ENCODE results near the gene HELZ. TPM values are rescaled to one million over a fixed set of nuclear protein-coding genes. Genes with fewer than 3 reads are reported as not detected.

Gene HELZ
- total RNA-seq, 1 donor from 2014 or later, result 71.0 TPM

- no peak overlapping the region for H3K4me3 Mint-ChIP-seq (ENCODE audit: low read depth)
- no peak for TF ChIP-seq CTCF (IDR thresholded peaks at IDR 0.05; ENCODE audit: unreplicated experiment)
- no peak overlapping the region for H3K27ac Mint-ChIP-seq
- H3K9me3 Mint-ChIP-seq (ENCODE audit: low read depth), result peaks cover 5% of the 10 kb centered on the region
- H3K4me1 Mint-ChIP-seq (ENCODE audit: low read depth), result peaks cover 5% of the 10 kb centered on the region
- no peak for DNase-seq (ENCODE audit: low spot score, unreplicated experiment)
- peaks cover 5% of the 10 kb centered on the region for H3K27me3 Mint-ChIP-seq
- peaks cover 6% of the 10 kb centered on the region for H3K36me3 Mint-ChIP-seq (ENCODE audit: insufficient read depth)
Observed at GRCh38 chr17:67059372-67059771, 185.6 kb downstream of the HELZ start.

GRCh38 chr17:67058036-67058435 is 187.0 kb downstream of the HELZ start:
- TF ChIP-seq CTCF (IDR thresholded peaks at IDR 0.05; ENCODE audit: unreplicated experiment), result no peak
- DNase-seq (ENCODE audit: low spot score, unreplicated experiment), result no peak
- H3K27me3 Mint-ChIP-seq, result peaks cover 5% of the 10 kb centered on the region
- peaks cover 6% of the 10 kb centered on the region for H3K36me3 Mint-ChIP-seq (ENCODE audit: insufficient read depth)
- H3K4me1 Mint-ChIP-seq (ENCODE audit: low read depth), result peaks cover 5% of the 10 kb centered on the region
- no peak overlapping the region for H3K27ac Mint-ChIP-seq
- H3K9me3 Mint-ChIP-seq (ENCODE audit: low read depth), result peaks cover 5% of the 10 kb centered on the region
- H3K4me3 Mint-ChIP-seq (ENCODE audit: low read depth), result no peak overlapping the region

- Mint-ChIP-seq H3K4me1 (ENCODE audit: low read depth) (peaks cover 5% of the 10 kb centered on the region), H3K36me3 (ENCODE audit: insufficient read depth) (peaks cover 6% of the 10 kb centered on the region), H3K9me3 (ENCODE audit: low read depth) (peaks cover 5% of the 10 kb centered on the region), H3K27ac (peak overlapping the region; percentile 73), H3K4me3 (ENCODE audit: low read depth) (no peak overlapping the region), H3K27me3 (peaks cover 5% of the 10 kb centered on the region)
- no peak for TF ChIP-seq CTCF (IDR thresholded peaks at IDR 0.05; ENCODE audit: unreplicated experiment)
- no peak for DNase-seq (ENCODE audit: low spot score, unreplicated experiment)
Observed at GRCh38 chr17:67056746-67057490, 188.1 kb downstream of the HELZ start.

GRCh38 chr17:67055811-67056745 is 188.9 kb downstream of the HELZ start:
- H3K36me3 Mint-ChIP-seq (ENCODE audit: insufficient read depth), result peaks cover 6% of the 10 kb centered on the region
- no peak for TF ChIP-seq CTCF (IDR thresholded peaks at IDR 0.05; ENCODE audit: unreplicated experiment)
- no peak overlapping the region for H3K4me3 Mint-ChIP-seq (ENCODE audit: low read depth)
- H3K27me3 Mint-ChIP-seq, result peaks cover 5% of the 10 kb centered on the region
- peaks cover 5% of the 10 kb centered on the region for H3K4me1 Mint-ChIP-seq (ENCODE audit: low read depth)
- H3K27ac Mint-ChIP-seq, result peak overlapping the region; percentile 73
- H3K9me3 Mint-ChIP-seq (ENCODE audit: low read depth), result peaks cover 5% of the 10 kb centered on the region
- no peak for DNase-seq (ENCODE audit: low spot score, unreplicated experiment)

GRCh38 chr17:67055041-67055443 is 190.0 kb downstream of the HELZ start:
- Mint-ChIP-seq H3K27me3 (peaks cover 5% of the 10 kb centered on the region), H3K4me3 (ENCODE audit: low read depth) (no peak overlapping the region)
- no peak for DNase-seq (ENCODE audit: low spot score, unreplicated experiment)

More at GRCh38 chr17:67055041-67055443, 190.0 kb downstream of the HELZ start:
- Mint-ChIP-seq H3K36me3 (ENCODE audit: insufficient read depth) (peaks cover 2% of the 10 kb centered on the region), H3K9me3 (ENCODE audit: low read depth) (no peaks in the 10 kb centered on the region), H3K4me1 (ENCODE audit: low read depth) (peaks cover 5% of the 10 kb centered on the region), H3K27ac (no peak overlapping the region)
- no peak for TF ChIP-seq CTCF (IDR thresholded peaks at IDR 0.05; ENCODE audit: unreplicated experiment)
